ENCODE results near the gene CTNNBIP1.

The CTNNBIP1 gene

DNA sequence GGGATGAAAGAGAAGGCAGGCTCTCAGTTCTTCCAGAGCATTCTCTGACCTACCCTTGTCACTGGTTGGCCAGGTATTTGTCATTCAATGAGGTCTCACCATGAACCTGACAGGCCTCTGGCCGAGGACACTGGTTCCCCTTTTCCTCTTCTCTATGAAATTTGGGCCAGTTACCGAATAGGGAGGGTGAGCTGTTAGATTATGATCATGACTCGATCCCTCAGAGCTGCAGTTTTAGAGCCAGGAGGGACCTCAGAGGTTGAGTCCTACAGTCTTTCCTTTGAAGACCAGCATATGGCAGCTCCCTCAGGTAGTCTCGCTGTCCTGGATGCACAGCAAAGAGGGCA is 56.8 kb downstream of the CTNNBIP1 start:
- DNase-seq (ENCODE audit: low spot score), result no peak

DNA sequence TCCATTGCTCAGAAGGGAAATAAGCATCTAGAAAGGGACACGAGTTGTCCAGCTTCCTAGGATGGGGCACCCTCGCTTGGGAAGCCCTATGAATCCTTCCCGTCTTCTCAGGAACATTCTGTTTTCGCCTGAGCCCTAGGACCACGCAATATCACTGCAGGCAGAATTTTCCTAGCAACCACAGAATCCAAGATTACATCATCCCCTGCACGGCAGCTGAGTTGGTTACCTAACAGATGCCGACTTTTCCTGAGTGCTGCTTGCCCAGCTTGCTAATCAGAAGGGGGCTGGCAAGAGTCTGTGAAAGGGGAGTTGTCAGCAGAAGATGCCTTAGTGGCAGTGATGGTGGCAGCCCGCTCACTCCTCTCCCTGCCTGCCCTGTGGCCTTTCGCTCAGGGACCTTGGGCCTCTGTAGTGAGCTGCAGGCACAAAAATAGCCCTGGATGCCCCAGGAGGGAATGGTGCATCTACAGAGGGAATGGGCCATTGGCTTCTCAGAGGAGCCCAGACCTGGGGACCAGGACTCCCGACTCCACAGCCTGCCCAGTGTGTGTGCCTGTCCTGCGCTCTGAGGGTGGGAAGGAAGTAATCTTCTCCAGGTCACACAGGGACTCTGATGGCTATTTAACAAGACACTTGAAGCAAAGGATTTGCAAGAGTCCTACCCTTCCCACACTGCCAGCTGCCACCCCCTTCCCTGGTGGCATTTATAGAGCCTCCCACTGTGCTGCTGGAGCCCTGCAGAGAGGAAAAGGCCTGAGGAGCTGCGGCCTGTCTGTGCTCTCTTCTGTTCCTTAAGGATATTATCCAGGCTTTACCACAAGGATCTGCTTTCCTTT is 57.4 kb downstream of the CTNNBIP1 start:
- no peak for DNase-seq (ENCODE audit: low spot score)

DNA sequence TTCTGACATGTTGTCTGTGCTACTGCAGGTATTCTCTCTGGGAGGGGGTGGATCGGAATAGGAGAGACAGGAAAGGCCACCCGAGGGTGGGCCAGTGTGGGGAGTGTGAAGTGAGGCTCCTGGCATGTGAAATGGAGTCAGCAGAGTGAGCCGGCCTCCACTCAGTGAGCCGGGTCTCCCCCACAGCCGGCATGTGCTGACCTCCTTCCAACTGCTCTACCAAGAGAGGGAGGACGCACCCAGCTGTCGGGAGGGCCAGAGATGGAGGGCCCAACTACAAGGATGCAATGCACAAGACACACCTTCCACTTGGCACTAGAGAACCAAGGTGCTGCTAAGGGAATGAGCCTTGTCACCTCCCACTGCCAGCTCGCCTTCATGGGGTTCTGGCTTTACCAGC is 58.1 kb downstream of the CTNNBIP1 start:
- no peak for DNase-seq (ENCODE audit: low spot score)

DNA sequence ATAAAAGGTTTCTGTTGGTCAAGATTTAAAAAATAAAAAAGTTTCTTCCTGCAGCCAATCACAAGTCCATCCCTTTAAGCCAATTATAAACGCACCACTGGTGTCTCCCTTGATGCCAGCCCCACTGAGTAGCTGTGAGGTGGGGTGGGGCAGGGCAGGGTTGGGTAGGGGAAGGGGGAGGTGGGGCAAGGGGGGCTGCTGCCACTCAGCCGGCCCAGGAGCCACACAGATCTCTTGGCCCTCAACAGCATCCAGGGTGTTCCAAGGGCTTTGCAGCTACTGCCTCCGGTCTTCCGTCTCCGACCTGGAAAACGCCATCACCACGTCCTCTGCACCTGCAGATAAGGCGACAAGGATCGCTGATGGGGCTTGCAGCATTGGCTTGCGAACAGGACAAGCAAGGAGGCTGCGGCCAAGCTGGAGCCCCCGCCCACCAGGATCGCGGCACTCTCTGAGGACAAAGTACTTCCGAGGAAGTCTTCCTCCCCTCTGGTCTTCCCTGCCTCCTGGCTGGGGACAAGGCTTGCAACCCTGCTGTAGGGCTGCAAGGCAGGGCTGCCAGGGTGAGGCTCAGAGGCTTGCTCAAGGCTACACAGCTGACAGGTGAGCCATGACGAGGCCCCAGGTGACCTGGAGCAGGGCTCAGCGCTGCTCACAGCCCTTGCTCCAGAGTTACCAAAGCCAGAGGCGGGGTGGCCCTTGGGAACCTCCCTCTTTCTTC is 59.5 kb downstream of the CTNNBIP1 start:
- DNase-seq (ENCODE audit: low spot score), result no peak

DNA sequence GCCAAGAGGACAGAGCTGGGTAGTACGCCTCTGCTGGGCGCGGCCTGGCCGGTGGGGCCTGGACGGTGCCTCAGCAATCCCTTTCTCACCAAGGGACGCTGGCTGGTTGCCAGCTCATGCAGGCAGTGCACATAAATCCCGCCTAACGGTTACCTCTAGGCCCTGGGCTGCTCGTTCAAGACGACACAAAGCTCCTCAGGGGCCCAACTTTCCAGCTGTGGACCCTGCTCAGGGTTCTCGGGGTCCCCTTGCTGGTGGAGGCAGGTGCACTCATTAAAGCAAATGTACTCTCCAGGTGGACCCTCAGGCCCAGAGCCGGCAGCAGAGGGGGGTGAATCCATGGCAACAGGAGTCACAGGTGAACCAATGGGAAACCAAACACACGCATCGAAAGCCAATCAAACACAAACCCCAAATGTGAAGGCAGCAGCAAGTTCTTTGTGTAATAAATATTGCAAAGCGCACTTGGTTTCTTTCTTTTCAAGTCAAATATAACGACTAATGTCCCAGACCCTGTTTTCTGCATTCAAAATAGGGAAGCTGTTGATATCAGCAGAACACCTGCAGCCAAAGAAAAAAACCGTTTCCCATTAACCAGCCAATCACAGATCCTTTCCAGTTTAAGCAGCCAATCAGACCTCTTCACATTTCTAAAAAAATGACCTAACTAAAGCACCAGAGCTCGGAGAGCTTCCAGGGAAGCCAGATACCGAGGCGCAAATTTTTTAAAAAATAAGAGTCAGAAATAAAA is 60.2 kb downstream of the CTNNBIP1 start:
- peak; percentile 12 for DNase-seq (ENCODE audit: low spot score)

DNA sequence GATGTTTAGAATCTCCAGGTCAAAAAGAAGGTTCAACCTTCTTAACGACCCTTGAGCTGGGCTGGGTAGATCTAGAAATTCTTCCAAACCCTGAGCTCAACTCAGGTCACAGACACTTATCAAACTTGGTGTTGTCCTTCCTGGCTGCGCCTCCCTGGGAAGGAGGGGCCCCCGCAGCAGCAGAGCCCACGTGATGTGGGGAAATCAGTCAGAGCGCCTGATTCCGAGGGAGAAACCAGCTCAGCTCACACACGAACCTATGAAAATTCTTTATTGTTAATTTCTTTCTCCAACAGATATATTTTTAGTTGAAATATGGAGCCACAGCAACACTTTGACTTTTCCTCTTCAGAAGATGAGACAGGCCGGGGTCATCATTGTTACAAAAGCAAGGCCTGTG is 62.0 kb downstream of the CTNNBIP1 start:
- DNase-seq (ENCODE audit: low spot score), result no peak

DNA sequence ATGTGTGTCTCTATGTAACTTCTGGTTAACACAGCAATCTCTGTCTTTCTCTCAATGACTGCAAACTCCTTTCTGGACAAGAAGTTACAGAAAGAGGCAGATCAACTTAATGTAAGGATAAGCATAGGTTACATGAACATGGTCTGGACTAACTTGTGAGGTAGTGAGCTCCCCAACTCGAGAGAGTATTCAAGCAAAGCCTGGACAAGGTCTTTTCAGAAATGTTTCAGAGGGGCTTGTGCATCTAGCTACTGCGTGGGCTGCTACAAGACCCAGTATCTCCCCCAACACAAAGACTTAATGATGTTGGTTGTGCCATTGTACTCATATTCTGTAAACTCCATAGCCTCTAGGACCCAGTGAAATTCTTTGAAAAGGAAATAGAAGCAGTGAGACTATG is 62.8 kb downstream of the CTNNBIP1 start:
- no peak for DNase-seq (ENCODE audit: low spot score)

DNA sequence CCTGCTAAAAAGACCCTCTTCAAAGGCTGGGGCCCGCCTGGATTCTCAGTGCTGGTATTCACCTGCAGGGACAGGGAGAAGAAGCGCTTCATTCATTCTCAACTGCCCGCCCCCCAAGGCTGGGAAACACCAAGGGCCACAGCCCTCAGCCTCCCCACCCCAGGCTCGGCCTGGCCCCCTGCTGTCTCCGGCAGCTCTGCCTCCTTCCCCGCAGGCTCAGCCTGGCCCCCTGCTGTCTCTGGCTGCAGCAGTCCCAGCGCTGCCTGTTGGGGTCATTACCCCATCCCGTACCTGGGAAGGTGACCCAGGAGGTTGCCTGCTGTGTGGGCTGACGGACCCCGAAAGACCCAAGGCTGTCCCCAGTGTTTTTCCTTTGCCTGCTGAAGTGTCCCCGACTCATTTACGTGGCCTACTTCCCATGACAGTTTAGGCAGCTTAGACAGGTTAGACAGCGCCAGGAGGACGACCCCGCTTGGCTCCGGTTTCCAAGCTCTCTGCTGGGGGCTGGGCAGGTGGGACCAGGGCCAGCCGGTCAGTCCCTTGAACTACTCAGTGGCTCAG is 63.4 kb downstream of the CTNNBIP1 start:
- DNase-seq (ENCODE audit: low spot score), result no peak

DNA sequence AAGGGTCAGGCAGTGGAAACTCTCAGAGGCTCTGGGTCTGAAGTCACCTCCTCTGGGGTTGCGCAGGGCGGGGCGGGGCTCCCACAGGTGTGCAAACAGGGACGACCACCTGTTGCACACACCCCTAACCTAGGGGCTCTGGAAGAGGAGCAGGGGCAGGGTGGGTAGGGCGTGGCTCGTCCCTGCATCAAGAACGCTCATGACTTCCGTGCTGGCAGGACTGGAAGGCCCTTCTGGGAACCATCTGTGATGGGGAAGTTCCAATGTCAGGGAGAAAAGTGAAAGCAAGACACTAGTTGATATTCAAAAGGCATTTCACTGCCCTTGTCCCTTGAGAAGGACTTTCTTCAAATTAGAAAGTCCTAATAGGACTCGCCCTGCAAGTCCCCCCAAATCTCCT is 64.2 kb downstream of the CTNNBIP1 start:
- no peak for DNase-seq (ENCODE audit: low spot score)

DNA sequence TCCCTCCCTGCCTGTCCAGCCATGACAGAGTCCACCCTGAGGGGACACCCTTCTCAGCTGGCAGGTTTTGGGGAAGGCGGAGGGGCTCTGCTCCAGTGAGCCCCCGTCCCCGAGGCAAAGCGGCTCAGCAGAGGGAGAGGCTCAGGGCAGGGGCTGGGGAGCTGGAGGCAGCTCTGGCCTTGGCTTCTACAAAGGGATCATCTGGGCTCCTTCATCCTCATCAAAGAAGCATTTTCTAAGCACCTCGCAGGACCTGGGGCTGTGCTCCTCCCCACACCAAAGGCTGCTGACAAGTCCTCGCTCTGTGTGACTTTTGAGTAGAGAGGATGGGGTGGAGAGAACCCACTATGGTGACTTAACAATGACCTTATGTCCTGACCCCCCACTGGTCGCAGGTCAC is 65.3 kb downstream of the CTNNBIP1 start:
- DNase-seq (ENCODE audit: low spot score), result no peak

DNA sequence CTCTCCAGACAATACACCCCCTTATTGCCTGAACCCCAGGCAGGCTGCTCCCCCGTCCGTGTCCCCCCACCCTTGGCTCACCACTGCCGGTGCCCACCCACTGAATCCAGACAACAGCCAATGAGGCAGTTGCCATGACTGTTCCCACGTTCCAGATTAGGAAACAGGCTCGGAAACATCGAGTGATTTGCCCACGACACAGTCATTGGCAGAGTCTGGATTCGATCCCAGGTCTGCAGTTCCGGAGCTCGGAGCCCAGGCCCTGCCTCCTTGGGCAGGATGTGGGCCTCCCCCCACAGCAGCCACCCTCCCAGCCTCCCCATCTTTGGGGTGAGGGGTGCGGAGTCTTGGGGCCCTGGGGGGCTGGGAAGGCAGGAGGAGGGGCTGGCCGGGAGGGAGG is 66.0 kb downstream of the CTNNBIP1 start:
- DNase-seq (ENCODE audit: low spot score), result no peak

DNA sequence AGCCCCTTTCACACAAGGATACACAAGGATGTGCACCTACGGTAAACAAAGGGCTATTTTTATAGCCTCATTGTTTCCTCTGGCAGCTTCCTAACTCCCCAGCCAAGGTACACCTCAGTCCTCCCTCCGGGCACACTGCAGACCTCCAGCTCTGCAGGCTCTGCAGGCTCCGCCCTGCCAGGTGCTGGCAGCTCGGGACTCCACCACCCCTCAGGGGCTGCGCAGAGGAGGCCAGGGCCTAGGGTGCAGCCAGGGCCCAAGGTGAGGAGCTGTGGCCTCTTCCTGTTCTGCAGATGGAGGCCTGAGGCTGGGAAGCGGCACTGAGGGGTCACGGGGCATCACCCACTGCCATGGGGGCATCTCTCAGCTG is 66.5 kb downstream of the CTNNBIP1 start:
- DNase-seq (ENCODE audit: low spot score), result no peak

DNA sequence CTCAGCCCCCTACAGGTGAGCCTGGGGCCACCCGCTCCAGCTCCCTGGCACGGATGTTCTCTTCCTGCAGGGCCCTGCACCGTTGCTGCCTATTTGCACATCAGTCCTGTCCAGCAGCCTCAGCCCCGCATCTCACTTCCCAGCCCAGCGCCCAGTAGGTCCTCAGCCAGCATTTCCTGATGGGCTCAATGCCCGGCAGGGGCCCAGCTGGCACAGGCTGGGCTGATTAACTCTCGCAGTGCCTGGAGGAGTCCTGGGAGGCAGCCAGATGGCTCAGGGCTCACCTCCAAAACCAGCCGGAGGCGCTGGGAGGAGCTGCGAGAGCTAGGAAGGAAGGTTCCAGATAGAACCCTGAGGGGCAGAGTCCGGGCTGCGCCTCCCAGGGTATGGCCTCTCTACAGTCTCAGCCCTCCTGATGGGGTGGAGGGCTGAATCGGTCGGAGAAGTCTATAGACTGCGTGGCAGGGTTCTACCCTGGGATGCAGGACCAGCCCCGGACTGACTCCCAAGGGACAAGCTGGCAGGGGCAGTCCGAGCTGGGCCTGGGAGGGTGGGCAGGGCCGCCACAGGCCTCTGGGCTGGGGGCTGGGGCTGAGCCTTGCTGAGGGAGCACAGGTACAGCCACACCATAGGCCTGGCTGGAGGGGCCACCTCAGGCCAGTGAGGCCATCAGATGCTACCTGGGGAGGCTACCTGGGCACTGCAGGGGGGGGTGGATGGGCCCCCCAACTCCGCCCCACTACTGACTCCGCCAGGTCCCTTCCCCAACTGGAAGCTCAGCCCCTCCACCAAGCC is 67.1 kb downstream of the CTNNBIP1 start:
- no peak for DNase-seq (ENCODE audit: low spot score)

DNA sequence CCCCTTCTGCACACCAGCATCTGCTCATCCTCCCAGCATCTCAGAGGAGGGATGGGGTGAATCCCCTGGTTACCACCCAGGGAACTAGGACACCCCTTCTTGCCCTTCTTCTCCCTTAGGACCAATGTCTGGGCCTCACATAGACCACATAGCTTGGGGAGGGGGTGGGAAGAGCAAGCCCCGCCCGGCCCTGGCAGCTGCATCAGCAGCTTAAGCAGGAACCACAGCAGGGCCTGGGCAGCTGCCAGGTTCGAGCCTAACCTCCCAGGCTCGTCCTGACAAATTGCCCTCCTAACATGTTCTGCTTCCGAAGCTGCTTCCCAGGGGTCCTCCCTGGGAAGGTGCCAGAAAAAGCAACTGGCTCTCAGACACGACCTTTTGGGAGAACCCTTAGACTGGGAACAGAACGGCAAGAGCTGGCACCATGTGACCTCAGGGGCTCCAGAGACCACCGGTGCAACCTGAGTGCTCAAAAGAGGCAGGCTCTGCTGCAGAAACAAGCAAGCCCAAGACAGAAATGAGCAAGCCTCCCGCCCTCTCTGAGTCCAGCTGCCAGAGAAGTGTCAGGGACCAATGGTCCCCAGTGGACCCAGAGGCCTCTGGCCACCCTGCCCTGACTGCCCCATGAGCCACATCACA is 67.9 kb downstream of the CTNNBIP1 start:
- no peak for DNase-seq (ENCODE audit: low spot score)

DNA sequence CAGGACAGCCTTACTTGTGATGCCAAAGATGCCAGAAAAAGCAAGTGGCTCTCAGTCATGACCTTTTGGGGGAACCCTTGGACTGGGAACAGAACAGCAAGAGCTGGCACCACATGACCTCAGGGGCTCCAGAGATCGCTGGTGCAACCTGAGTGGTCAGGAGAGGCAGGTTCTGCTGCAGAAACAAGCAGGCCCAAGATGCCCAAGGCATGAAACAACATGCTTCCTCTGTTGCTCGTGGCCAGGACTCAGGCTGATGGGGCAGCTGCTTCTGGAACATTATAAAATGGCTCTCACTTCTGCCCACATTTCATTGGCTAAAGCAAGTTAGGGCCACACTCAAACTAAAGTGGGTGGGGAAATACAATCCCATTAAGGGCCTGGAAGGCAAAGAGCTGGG is 68.6 kb downstream of the CTNNBIP1 start:
- DNase-seq (ENCODE audit: low spot score), result no peak

DNA sequence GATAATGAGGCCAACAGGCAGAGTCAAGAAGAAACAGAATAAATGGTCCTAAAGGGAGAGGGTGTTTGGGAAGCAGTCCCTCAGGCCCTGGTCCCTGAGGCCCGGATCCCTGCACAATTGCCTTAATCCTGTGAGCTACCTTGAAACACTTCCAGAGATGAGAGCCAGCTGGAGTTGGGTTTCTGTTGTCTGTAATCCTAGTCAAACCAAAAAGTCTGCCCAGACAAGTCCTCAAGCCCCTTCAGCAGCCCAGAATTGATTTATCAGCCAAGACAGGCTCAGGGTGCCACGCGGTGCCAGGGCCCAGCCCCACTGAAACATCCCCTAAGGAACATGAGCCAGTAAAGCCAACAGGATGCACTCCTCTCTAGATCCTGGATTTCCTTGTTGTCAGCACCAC is 69.9 kb downstream of the CTNNBIP1 start:
- DNase-seq (ENCODE audit: low spot score), result no peak

DNA sequence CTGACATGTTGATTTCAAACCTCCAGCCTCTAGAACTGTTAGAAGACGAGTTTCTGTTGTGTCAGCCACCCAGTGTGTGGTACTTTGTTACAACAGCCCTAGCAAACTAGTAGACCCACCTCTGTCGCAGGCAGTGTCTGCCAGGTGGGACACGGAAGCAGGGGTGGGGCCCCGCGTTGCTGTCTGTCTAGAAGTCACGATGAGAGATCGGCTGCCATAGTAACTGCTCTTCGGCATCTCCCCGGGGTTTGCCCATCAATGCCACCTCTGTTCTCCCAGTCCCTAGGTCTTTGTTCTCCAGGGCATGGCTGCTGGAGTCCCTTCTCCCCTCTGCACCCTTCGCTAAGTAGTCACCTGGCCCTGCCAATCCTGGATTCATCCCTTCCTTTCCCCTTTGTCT is 71.1 kb downstream of the CTNNBIP1 start:
- no peak for DNase-seq (ENCODE audit: low spot score)

DNA sequence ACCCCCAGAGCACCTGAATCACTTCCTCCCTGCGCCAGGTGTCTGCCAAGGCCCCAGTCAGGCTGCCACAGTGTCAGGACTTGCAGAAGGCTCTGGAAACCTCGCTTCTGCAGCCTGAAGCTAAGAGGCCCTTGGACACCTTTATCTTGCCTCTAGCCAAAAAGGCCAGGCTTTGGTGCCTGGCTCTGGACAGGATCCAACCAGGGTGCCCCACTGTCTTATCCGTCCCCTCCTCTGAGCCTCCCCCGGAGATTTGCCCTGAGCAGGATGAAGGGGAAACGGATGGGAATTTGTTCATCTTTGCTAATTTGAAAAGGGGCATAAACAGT is 73.5 kb downstream of the CTNNBIP1 start:
- DNase-seq (ENCODE audit: low spot score), result no peak

DNA sequence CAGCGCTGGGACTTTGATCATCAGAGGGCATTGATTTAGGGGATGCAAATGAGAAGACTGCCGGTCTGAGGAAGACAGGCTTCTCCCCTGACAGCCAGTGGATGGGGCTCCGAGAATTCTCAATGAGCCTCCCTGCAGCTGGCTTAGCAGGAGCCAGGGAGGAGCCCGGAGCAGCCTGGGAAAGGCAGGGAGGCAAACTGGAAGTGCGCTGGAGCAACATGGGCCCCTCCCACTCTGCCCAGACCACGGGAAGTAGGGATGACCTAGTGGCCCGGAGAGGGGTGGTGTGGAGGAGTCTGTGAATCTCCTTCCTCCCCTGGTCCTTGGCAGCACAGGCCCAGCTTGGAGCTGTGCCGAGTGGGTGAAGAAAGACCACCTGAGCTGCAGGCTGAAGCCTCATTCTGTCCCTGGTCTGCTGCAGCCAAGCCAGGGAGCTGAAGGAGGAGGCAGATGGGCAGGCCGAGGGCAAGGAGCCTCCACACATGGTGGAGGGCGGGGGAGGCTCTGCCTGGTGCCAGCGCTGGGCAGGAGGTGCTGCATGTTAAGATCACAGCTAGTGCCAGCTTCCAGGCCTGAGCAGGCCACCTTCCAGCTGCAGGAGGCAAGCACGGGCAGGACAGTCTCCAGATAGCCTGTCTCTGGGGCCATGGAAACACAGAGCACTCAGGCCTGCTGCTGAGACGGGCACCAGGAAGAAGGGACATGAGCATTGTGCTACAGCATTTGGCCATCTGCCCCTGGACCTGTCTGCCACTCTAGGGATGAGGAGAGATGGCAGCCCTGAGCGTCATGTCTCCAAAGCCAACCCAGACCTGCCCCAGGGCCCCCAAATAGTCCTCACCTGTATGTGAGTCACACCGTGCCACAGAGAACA is 74.1 kb downstream of the CTNNBIP1 start:
- DNase-seq (ENCODE audit: low spot score), result no peak

DNA sequence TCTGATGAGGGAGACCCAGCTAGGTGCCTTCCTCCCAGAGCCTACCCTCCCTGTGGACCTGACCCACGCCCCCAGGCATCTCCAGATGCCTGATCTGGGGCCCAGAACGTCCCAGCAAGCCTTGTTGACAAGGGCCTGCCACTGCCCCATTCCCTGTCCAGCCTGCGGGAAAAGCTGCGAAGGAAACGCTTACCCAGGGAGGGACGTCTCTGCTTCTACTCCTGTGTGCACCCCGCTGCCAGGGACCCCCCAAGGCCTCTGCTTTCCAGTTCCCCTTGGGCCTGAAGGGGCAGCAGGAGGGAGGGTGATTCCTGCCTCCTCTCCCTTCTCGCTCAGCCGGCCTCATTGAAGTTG is 74.7 kb downstream of the CTNNBIP1 start:
- no peak for DNase-seq (ENCODE audit: low spot score)

DNA sequence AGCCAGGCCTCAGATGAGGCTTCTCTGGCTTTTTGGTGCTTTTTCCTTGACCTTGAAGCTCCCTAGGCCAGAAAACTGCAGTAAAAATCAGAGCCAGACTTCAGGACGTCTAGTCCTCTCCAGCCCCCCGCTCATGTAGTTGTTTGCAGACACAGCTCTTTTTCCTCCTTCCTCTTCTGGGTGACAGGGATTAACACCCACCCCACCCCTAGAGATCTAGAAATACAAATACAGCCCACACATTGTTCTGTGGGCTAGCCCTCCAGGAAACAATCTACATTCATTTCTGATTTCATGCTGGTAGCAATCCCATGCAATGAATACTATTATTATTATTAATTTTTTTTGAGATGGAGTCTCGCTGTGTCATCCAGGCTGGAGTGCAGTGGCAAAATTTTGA is 76.4 kb downstream of the CTNNBIP1 start:
- DNase-seq (ENCODE audit: low spot score), result no peak

Measured in CD4-positive, alpha-beta T cell treated with Interleukin-15 for 4 hours (primary cell).